Ecto neural progenitor cell (in vitro differentiated cells): Measurements from ENCODE around the gene GLIPR2.
"Not testable (repeated sequence)": the region's sequence is repeated elsewhere in the genome, so short reads cannot be mapped to it uniquely, and the experiment has no call there.

Experiments used
- DNase-seq: peaks from one replicate; pipeline ENCODE4 v3.0.0-alpha.2; 2018; ENCODE audit warnings: low spot score

Gene GLIPR2

GRCh38 chr9:36136272-36136893, at the start of gene GLIPR2:
TSS of gene GLIPR2 (plus strand) at chr9:36136733. CDS start at chr9:36136779, 46 bp downstream.
- peak; percentile 77 for DNase-seq

GRCh38 chr9:36087054-36087453, 49.5 kb upstream of the GLIPR2 start:
- not testable (repeated sequence) for DNase-seq

GRCh38 chr9:36088020-36088419, 48.5 kb upstream of the GLIPR2 start:
- no peak for DNase-seq

GRCh38 chr9:36091026-36091953, 45.2 kb upstream of the GLIPR2 start:
- DNase-seq, result no peak

- no peak for DNase-seq
Observed at GRCh38 chr9:36092014-36092413, 44.5 kb upstream of the GLIPR2 start.

- no peak for DNase-seq
Observed at GRCh38 chr9:36092509-36093215, 43.9 kb upstream of the GLIPR2 start.

GRCh38 chr9:36093384-36093783, 43.1 kb upstream of the GLIPR2 start:
- DNase-seq, result no peak

GRCh38 chr9:36099718-36100117, 36.8 kb upstream of the GLIPR2 start:
- no peak for DNase-seq

- DNase-seq, result no peak
Observed at GRCh38 chr9:36100532-36100931, 36.0 kb upstream of the GLIPR2 start.

GRCh38 chr9:36101916-36102741, 34.4 kb upstream of the GLIPR2 start:
- no peak for DNase-seq

GRCh38 chr9:36102742-36103495, 33.6 kb upstream of the GLIPR2 start:
- DNase-seq, result peak; percentile 75

GRCh38 chr9:36109071-36109470, 27.5 kb upstream of the GLIPR2 start:
- DNase-seq, result no peak

- DNase-seq, result no peak
Observed at GRCh38 chr9:36110434-36110833, 26.1 kb upstream of the GLIPR2 start.

GRCh38 chr9:36112516-36112915, 24.0 kb upstream of the GLIPR2 start:
- no peak for DNase-seq

GRCh38 chr9:36113999-36114398, 22.5 kb upstream of the GLIPR2 start:
- no peak for DNase-seq

GRCh38 chr9:36116593-36116992, 19.9 kb upstream of the GLIPR2 start:
- DNase-seq, result no peak

GRCh38 chr9:36118201-36118600, 18.3 kb upstream of the GLIPR2 start:
- DNase-seq, result no peak

- no peak for DNase-seq
Observed at GRCh38 chr9:36118706-36119105, 17.8 kb upstream of the GLIPR2 start.

GRCh38 chr9:36119476-36119875, 17.1 kb upstream of the GLIPR2 start:
- DNase-seq, result no peak

- DNase-seq, result no peak
Observed at GRCh38 chr9:36120705-36121104, 15.8 kb upstream of the GLIPR2 start.

GRCh38 chr9:36121971-36122370, 14.6 kb upstream of the GLIPR2 start:
- no peak for DNase-seq
